Neural cell (in vitro differentiated cells): ENCODE results near the gene EGFL8.
A peak's percentile ranks its signal among the peaks of the same experiment; 100 is the strongest.

Source experiments
- CTCF ChIP-seq: fragments of 450-650 bp; IDR thresholded peaks from 2 replicates; pipeline ENCODE4 v1.5.1; 2014; ENCODE audit warnings: antibody characterized with exemption, mild to moderate bottlenecking, moderate library complexity; ENCODE audit not compliant: poor library complexity, severe bottlenecking
- EP300 ChIP-seq: fragments of 450-650 bp; conservative IDR thresholded peaks from 2 replicates; pipeline ENCODE4 v1.6.1; 2014; ENCODE audit warnings: antibody characterized with exemption, mild to moderate bottlenecking, moderate library complexity; ENCODE audit not compliant: poor library complexity, severe bottlenecking
- RAD21 ChIP-seq: fragments of 450-650 bp; conservative IDR thresholded peaks from 2 replicates; pipeline ENCODE4 v1.6.1; 2014; ENCODE audit warnings: antibody characterized with exemption, mild to moderate bottlenecking, moderate library complexity
- TAF1 ChIP-seq: IDR thresholded peaks from 2 replicates; pipeline ENCODE4 v1.6.1; 2012; ENCODE audit warnings: low read depth

GRCh38 chr6:32118782-32119628, 45.4 kb upstream of the EGFL8 start:
- peak; percentile 91 for TF ChIP-seq CTCF
- TF ChIP-seq EP300, result no peak
- TF ChIP-seq TAF1, result no peak
- peak; percentile 90 for TF ChIP-seq RAD21
